Loucy (cell line): ENCODE measurements around the gene IDI2.

Experiments used
- H2AFZ ChIP-seq: fragments of 200-600 bp; sonication (generic); 2 replicates; pipeline ENCODE4 v1.6.0; 2016; ENCODE audit warnings: antibody characterized with exemption, mild to moderate bottlenecking, low read length, moderate library complexity
- H3F3A ChIP-seq: fragments of 200-600 bp; 2 replicates; pipeline ENCODE4 v1.6.0; 2016; ENCODE audit warnings: antibody characterized with exemption, low read depth, mild to moderate bottlenecking
- H3K27me3 ChIP-seq: fragments of 200-600 bp; sonication (generic); 2 replicates; pipeline ENCODE4 v1.6.1; 2014; ENCODE audit warnings: low read length, mild to moderate bottlenecking; ENCODE audit not compliant: insufficient read depth, poor library complexity, severe bottlenecking
- H3K36me3 ChIP-seq: fragments of 200-600 bp; sonication (generic); 2 replicates; pipeline ENCODE4 v1.6.1; 2016; ENCODE audit warnings: low read length; ENCODE audit not compliant: insufficient read depth
- H3K4me1 ChIP-seq: fragments of 200-600 bp; sonication (generic); 2 replicates; pipeline ENCODE4 v1.5.1; 2014; ENCODE audit warnings: low read length, mild to moderate bottlenecking; ENCODE audit not compliant: insufficient read depth, poor library complexity, severe bottlenecking
- H3K4me2 ChIP-seq: fragments of 200-600 bp; sonication (generic); 2 replicates; pipeline ENCODE4 v1.6.0; 2014; ENCODE audit warnings: antibody characterized with exemption, low read length, low read depth, mild to moderate bottlenecking; ENCODE audit not compliant: poor library complexity, severe bottlenecking
- H3K4me3 ChIP-seq: fragments of 200-600 bp; sonication (generic); 2 replicates; pipeline ENCODE4 v1.5.1; 2014; ENCODE audit warnings: low read length, mild to moderate bottlenecking, mixed read lengths; ENCODE audit not compliant: poor library complexity, severe bottlenecking
- H3K79me2 ChIP-seq: fragments of 200-600 bp; sonication (generic); 2 replicates; pipeline ENCODE4 v1.6.1; 2014; ENCODE audit warnings: low read length; ENCODE audit not compliant: insufficient read depth
- H3K9ac ChIP-seq: fragments of 200-600 bp; sonication (generic); 2 replicates; pipeline ENCODE4 v1.6.0; 2014; ENCODE audit warnings: mild to moderate bottlenecking, low read depth, low read length, moderate library complexity; ENCODE audit not compliant: poor library complexity, severe bottlenecking
- H3K9me2 ChIP-seq: fragments of 200-600 bp; sonication (generic); replicated peaks from 2 replicates; pipeline ENCODE4 v1.6.1; 2016; ENCODE audit warnings: low read depth, low read length, mixed read lengths
- H3K9me3 ChIP-seq: fragments of 200-600 bp; sonication (generic); 2 replicates; pipeline ENCODE4 v1.6.1; 2014; ENCODE audit warnings: mild to moderate bottlenecking, antibody characterized with exemption, low read length, low read depth; ENCODE audit not compliant: insufficient read depth
- H4K20me1 ChIP-seq: fragments of 200-600 bp; sonication (generic); 2 replicates; pipeline ENCODE4 v1.6.0; 2014; ENCODE audit warnings: antibody characterized with exemption, low read length, mild to moderate bottlenecking; ENCODE audit not compliant: insufficient read depth, poor library complexity, severe bottlenecking
- CTCF ChIP-seq: fragments of 200-600 bp; sonication (generic); conservative IDR thresholded peaks from 2 replicates; pipeline ENCODE4 v1.5.1; 2014; ENCODE audit warnings: mild to moderate bottlenecking, antibody characterized with exemption, low read length
- EZH2phosphoT487 ChIP-seq: fragments of 200-600 bp; IDR thresholded peaks from 2 replicates; pipeline ENCODE4 v1.6.1; 2018; ENCODE audit warnings: antibody characterized with exemption, mild to moderate bottlenecking, moderate library complexity, borderline replicate concordance

Gene IDI2

DNA sequence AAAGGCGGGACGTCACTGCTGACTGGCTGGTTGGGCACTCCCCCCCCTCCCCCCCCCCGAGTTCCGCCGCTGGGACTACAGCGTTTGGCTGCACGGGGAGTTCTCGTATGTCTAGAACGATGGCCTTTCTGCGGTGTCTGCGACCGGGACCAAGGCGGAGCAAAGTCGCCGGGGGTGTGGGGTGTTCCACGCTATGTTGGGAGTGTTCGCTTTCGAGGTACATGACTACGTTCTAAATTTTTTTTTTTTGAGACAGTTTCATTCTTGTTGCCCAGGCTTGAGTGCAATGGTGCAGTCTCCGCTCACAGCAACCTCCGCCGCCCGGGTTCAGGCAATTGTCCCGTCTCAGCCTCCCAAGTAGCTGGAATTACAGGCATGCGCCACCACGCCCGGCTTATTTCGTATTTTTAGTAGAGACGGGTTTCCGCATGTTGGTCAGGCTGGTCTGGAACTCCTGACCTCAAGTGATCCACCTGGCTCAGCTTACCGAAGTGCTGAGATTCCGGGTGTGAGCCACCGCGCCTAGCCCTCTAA is 23.8 kb upstream of the IDI2 start:
- peak overlapping the region; percentile 98 for H3K9ac ChIP-seq
- no peaks in the 10 kb centered on the region for H3K9me2 ChIP-seq
- H3K79me2 ChIP-seq, result peaks cover 84% of the 10 kb centered on the region
- H3K4me2 ChIP-seq, result peak overlapping the region; percentile 84
- TF ChIP-seq CTCF (no peak), EZH2phosphoT487 (no peak)
- peaks cover 60% of the 10 kb centered on the region for H4K20me1 ChIP-seq
- peaks cover 59% of the 10 kb centered on the region for H3K4me1 ChIP-seq
- H3K9me3 ChIP-seq, result no peaks in the 10 kb centered on the region
- H2AFZ ChIP-seq, result peak overlapping the region; percentile 62; the same call in 1 of the 2 replicates
- peak overlapping the region; percentile 99 for H3K4me3 ChIP-seq
- H3K36me3 ChIP-seq, result no peaks in the 10 kb centered on the region
- peaks cover 8% of the 10 kb centered on the region for H3F3A ChIP-seq
- H3K27me3 ChIP-seq, result peaks cover 4% of the 10 kb centered on the region

- peak within 1 kb of the TSS; percentile 99 for H3K4me3 ChIP-seq
- H3K36me3 ChIP-seq, result no peaks in the 10 kb centered on the region
- peak within 1 kb of the TSS; percentile 62; the same call in 1 of the 2 replicates for H2AFZ ChIP-seq
Measured at GRCh38 chr10:1048732-1049424, 23.2 kb upstream of the IDI2 start, which contains the start of gene IDI1. Gene IDI1, minus strand, starts transcription at chr10:1049119. Its CDS starts 116 bp downstream, at chr10:1049003.

GRCh38 chr10:1048349-1048731 is 22.7 kb upstream of the IDI2 start:
- Histone ChIP-seq H3K4me2 (peak overlapping the region; percentile 95), H3K4me3 (peak overlapping the region; percentile 99), H3K9ac (peak overlapping the region; percentile 98), H2AFZ (no peak overlapping the region), H3K36me3 (peaks cover 1% of the 10 kb centered on the region; the same call in 1 of the 2 replicates), H3K27me3 (peaks cover 4% of the 10 kb centered on the region), H3K79me2 (peaks cover 84% of the 10 kb centered on the region), H3F3A (peaks cover 17% of the 10 kb centered on the region), H4K20me1 (peaks cover 64% of the 10 kb centered on the region), H3K9me2 (no peaks in the 10 kb centered on the region), H3K4me1 (peaks cover 57% of the 10 kb centered on the region), H3K9me3 (no peaks in the 10 kb centered on the region)
- TF ChIP-seq CTCF (no peak), EZH2phosphoT487 (no peak)

More at GRCh38 chr10:1048732-1049424, 23.2 kb upstream of the IDI2 start, which contains the start of gene IDI1:
- Histone ChIP-seq H3K4me2 (peak within 1 kb of the TSS; percentile 95), H4K20me1 (peaks cover 60% of the 10 kb centered on the region), H3K9ac (peak within 1 kb of the TSS; percentile 98), H3F3A (peaks cover 14% of the 10 kb centered on the region), H3K9me3 (no peaks in the 10 kb centered on the region), H3K9me2 (no peaks in the 10 kb centered on the region), H3K27me3 (peaks cover 4% of the 10 kb centered on the region), H3K4me1 (peaks cover 57% of the 10 kb centered on the region), H3K79me2 (peaks cover 84% of the 10 kb centered on the region)
- TF ChIP-seq CTCF, result no peak
- no peak for TF ChIP-seq EZH2phosphoT487
